Ishikawa (cell line): ENCODE results near the gene FEV.

ENCODE experiments used
- CEBPB ChIP-seq: IDR thresholded peaks from 2 replicates; pipeline ENCODE4 v1.6.1; 2012
- CREB1 ChIP-seq: IDR thresholded peaks from 2 replicates; pipeline ENCODE4 v1.6.1; 2012; ENCODE audit warnings: low read depth
- EGR1 ChIP-seq: IDR thresholded peaks from 2 replicates; pipeline ENCODE4 v1.6.1; 2012
- EP300 ChIP-seq: IDR thresholded peaks from 2 replicates; pipeline ENCODE4 v1.6.1; 2012; ENCODE audit warnings: borderline replicate concordance
- FOXM1 ChIP-seq: IDR thresholded peaks from 2 replicates; pipeline ENCODE4 v1.6.1; 2012; ENCODE audit warnings: low read depth, borderline replicate concordance
- NFIC ChIP-seq: IDR thresholded peaks from 2 replicates; pipeline ENCODE4 v1.6.1; 2012
- RAD21 ChIP-seq: IDR thresholded peaks from 2 replicates; pipeline ENCODE4 v1.6.1; 2012; ENCODE audit warnings: low read depth
- TAF1 ChIP-seq: IDR thresholded peaks from 2 replicates; pipeline ENCODE4 v1.6.1; 2012; ENCODE audit warnings: low read depth, mild to moderate bottlenecking
- TCF12 ChIP-seq: IDR thresholded peaks from 2 replicates; pipeline ENCODE4 v1.6.1; 2012; ENCODE audit warnings: low read depth
- TEAD4 ChIP-seq: IDR thresholded peaks from 2 replicates; pipeline ENCODE4 v1.6.1; 2012
- YY1 ChIP-seq: IDR thresholded peaks from 2 replicates; pipeline ENCODE4 v1.6.1; 2012; ENCODE audit warnings: low read depth
- ZBTB7A ChIP-seq: IDR thresholded peaks from 2 replicates; pipeline ENCODE4 v1.6.1; 2012; ENCODE audit warnings: low read depth
- TF ChIP-seq, protein P1 (sequence below): IDR thresholded peaks from 2 replicates; pipeline ENCODE4 v1.6.1; 2012
- TF ChIP-seq, protein P2 (sequence below): IDR thresholded peaks from 2 replicates; pipeline ENCODE4 v1.6.1; 2012
- TF ChIP-seq, protein P3 (sequence below): IDR thresholded peaks from 2 replicates; pipeline ENCODE4 v1.6.1; 2012; ENCODE audit warnings: low read depth, mild to moderate bottlenecking

The FEV gene

DNA sequence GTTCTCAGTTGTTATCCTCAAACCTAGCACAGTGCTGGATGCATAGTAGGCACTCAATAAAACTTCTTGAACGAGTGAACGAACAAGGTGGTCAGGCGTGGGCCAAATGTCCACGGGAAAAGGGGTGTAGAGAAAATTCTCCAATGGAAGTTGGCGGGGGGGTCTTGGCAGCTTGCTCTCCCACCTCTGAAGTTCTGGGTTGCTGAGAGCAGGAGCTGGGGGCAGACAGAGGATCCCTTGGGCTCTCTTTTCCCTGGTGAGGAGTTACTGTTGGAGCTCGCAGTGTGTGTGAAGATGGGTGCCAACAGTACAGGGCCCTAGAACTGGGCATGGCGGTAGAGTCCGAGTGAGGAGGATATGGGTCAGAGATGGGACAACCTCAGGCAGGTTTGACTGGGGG is 10.6 kb upstream of the FEV start:
- TF ChIP-seq TCF12 (no peak), TAF1 (no peak)

DNA sequence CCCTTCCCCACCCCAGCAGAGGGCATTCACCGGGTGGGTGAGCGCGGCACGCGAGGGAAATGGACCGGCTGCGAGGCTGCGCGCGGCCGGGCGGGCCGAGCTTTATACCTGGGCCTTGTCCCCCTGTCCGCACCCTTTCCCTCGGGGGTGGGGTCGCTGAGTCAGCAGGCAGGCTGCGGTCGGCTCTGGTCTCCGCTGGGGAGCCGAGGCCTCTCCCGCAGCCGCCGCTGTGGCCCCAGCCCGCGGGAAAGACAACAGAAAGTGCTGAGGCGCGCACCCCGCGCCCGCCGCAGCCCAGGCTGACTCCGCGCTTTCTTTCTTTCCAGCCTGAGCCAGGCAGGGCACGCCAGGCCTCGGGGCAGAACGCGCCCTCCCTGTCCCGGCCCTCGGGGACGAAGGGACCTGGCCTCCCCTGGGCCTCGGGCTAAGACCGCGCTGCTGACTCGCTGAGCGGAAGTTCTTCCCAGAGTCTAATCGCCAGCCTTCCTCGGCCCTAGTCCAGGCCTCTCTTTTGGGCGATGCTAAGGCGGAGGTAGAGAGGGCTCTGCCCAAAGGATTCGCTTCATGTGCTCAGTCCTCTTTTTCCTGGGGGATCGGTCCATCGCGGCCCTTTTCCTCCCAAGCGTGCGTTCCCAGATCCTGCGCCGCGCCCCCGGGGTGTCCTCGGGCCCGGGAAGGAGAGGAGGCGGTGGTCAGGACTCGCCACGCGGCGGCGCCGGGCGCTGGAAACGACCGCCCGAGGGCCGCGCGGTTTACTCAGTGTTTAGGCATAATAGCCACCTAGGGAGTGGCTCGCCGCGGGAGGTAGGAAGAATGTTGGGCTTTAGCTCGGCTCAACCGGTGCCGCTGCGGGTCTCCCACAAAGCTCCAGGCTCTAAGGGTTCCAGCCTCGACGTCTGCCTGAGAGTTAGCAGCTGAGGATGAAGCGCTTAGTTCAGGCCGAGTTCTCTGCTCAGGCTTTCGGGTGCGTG is 8.6 kb upstream of the FEV start, which contains the start of gene CRYBA2:
TSS of gene CRYBA2 (minus strand) at position 78 of the 971 bp plus-strand sequence. CDS start 246 bp downstream, outside the sequence.
- TF ChIP-seq ZBTB7A (no peak), NFIC (no peak), TEAD4 (no peak), TAF1 (no peak), TCF12 (no peak), EP300 (no peak), CEBPB (no peak), EGR1 (no peak), RAD21 (no peak), YY1 (no peak), FOXM1 (no peak), CREB1 (no peak)
- TF ChIP-seq, protein P1, sequence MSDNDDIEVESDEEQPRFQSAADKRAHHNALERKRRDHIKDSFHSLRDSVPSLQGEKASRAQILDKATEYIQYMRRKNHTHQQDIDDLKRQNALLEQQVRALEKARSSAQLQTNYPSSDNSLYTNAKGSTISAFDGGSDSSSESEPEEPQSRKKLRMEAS = no peak
- TF ChIP-seq, protein P2, sequence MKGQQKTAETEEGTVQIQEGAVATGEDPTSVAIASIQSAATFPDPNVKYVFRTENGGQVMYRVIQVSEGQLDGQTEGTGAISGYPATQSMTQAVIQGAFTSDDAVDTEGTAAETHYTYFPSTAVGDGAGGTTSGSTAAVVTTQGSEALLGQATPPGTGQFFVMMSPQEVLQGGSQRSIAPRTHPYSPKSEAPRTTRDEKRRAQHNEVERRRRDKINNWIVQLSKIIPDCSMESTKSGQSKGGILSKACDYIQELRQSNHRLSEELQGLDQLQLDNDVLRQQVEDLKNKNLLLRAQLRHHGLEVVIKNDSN = no peak
- TF ChIP-seq, protein P3, sequence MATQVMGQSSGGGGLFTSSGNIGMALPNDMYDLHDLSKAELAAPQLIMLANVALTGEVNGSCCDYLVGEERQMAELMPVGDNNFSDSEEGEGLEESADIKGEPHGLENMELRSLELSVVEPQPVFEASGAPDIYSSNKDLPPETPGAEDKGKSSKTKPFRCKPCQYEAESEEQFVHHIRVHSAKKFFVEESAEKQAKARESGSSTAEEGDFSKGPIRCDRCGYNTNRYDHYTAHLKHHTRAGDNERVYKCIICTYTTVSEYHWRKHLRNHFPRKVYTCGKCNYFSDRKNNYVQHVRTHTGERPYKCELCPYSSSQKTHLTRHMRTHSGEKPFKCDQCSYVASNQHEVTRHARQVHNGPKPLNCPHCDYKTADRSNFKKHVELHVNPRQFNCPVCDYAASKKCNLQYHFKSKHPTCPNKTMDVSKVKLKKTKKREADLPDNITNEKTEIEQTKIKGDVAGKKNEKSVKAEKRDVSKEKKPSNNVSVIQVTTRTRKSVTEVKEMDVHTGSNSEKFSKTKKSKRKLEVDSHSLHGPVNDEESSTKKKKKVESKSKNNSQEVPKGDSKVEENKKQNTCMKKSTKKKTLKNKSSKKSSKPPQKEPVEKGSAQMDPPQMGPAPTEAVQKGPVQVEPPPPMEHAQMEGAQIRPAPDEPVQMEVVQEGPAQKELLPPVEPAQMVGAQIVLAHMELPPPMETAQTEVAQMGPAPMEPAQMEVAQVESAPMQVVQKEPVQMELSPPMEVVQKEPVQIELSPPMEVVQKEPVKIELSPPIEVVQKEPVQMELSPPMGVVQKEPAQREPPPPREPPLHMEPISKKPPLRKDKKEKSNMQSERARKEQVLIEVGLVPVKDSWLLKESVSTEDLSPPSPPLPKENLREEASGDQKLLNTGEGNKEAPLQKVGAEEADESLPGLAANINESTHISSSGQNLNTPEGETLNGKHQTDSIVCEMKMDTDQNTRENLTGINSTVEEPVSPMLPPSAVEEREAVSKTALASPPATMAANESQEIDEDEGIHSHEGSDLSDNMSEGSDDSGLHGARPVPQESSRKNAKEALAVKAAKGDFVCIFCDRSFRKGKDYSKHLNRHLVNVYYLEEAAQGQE = no peak

DNA sequence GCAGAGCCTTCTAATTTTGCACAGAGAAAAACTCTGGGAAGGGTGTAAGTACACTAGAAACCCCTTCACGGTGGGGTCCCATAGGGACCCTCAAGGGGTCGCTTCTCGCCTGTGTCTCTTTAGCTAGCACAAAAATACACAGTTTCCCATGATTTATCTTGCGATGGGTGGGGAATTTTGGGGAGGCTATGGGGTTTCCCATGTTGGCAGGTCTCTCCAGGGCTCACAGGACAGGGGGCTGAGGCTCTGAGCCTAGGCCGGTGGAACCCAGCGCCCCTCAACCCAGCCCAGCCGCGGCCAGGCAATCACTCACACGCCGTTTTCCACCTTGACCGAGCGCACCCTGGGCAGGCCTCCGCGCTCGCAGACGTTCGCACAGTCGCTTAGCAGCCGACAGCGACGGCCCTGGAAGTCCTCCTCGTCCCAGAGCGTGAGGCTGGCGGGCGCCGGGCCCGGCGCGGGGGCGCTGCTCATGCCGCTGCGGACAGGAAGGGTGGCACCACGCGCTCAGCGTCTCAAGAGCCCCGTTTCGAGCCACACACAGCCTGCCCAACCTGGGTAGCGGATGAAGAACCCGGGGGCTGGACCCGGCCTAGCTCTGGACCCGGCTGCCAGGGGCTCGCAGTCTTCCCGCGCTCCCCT is 7.8 kb upstream of the FEV start:
- TF ChIP-seq RAD21 = no peak
- TF ChIP-seq EP300 = no peak
- TF ChIP-seq CEBPB = no peak
- TF ChIP-seq YY1 = no peak

DNA sequence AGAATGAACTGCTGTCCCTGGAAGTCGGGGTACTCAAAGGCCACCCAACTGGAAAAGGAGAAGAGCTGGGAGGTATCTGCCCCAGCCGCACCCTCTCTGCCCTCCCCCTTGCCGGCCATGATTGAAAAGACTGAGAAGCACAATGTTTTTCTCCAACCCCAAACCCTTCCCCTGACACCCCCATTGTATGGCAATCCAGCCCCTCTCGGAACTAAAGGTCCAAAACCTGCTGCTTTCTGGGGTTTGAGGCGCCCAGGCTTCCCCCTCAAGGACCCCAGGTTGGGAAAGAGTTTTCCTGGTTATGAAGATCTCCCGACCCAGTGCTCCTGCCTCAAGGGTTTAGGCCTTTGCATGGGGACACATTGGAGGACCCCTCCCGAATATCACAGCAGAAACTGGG is 7.2 kb upstream of the FEV start:
- no peak for TF ChIP-seq TAF1
- no peak for TF ChIP-seq EGR1
- TF ChIP-seq CREB1 = no peak
- TF ChIP-seq, protein P3 = no peak
- TF ChIP-seq RAD21 = no peak
- TF ChIP-seq, protein P1 = no peak
- TF ChIP-seq YY1 = no peak

DNA sequence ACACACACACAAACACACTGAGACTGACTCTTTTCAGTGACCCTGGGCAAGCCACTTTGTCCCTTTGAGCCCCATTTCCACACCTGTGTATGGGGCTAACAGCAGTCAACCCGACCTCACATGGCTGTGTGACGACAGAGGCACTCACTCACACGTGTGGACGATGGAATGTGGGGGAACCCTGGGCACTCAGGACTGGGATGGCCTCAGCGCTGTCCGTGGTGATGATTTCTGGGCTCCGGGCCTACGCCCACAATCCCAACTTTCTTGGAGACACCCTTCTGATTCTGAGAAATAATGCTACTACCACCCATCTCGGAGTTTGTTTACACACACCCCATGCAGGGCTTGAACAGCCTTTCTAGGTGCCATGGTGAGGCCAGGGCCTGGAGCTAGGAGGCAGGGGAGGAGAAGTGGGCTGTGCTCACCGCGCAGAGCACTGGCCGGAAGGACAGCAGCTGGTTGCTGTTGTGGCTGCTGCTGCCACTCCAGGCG is 6.7 kb upstream of the FEV start:
- TF ChIP-seq RAD21 (no peak), EGR1 (no peak), FOXM1 (no peak), NFIC (no peak), CREB1 (no peak), CEBPB (no peak), ZBTB7A (no peak), TCF12 (no peak), EP300 (no peak), TEAD4 (peak; percentile 71), TAF1 (no peak), YY1 (no peak)
- TF ChIP-seq, protein P3 = peak; percentile 86
- TF ChIP-seq, protein P1 = peak; percentile 30; the same call in 1 of the 2 replicates
- TF ChIP-seq, protein P2 = no peak
